Measurements from ENCODE around the gene GPATCH8. TPM values are rescaled to one million over a fixed set of nuclear protein-coding genes. Genes with fewer than 3 reads are reported as not detected.
A peak's percentile ranks its signal among the peaks of the same experiment; 100 is the strongest.

GPATCH8 gene
- total RNA-seq, 1 donor from 2014 or later = 51.5 TPM

DNA sequence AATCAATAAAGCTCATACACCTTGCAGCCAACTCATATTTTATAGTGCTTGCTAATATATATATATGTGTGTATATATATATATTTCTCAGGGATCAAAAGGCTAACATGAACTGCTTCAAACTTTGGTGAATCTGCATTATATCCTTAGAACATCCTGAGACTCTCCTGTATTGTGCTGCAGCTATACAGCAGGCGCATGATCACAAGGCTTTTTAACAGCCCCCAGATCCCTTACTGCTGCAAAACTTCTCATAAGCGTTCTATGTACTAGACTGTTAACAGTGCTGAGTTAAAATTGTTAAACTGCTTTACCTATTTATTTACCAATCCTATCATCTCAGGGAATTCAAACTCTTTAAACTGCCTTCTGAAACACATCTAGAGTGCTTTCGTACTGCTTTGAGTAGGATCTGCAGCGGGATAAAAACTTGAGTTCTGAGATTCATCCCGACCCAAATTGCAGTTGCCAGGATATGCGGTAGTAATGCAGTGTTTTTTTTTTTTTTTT, 1.3 kb downstream of the GPATCH8 start:
- DNase-seq (ENCODE audit: extremely low spot score, unreplicated experiment) = no peak
- Mint-ChIP-seq H3K9me3 (no peaks in the 10 kb centered on the region), H3K4me1 (ENCODE audit: unreplicated experiment) (peaks cover 30% of the 10 kb centered on the region), H3K36me3 (peaks cover 4% of the 10 kb centered on the region), H3K4me3 (peak overlapping the region; percentile 98), H3K27ac (peak overlapping the region; percentile 98), H3K27me3 (peaks cover 6% of the 10 kb centered on the region)
- TF ChIP-seq, protein P1, sequence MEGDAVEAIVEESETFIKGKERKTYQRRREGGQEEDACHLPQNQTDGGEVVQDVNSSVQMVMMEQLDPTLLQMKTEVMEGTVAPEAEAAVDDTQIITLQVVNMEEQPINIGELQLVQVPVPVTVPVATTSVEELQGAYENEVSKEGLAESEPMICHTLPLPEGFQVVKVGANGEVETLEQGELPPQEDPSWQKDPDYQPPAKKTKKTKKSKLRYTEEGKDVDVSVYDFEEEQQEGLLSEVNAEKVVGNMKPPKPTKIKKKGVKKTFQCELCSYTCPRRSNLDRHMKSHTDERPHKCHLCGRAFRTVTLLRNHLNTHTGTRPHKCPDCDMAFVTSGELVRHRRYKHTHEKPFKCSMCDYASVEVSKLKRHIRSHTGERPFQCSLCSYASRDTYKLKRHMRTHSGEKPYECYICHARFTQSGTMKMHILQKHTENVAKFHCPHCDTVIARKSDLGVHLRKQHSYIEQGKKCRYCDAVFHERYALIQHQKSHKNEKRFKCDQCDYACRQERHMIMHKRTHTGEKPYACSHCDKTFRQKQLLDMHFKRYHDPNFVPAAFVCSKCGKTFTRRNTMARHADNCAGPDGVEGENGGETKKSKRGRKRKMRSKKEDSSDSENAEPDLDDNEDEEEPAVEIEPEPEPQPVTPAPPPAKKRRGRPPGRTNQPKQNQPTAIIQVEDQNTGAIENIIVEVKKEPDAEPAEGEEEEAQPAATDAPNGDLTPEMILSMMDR (conservative IDR thresholded peaks at IDR 0.05) = no peak

DNA sequence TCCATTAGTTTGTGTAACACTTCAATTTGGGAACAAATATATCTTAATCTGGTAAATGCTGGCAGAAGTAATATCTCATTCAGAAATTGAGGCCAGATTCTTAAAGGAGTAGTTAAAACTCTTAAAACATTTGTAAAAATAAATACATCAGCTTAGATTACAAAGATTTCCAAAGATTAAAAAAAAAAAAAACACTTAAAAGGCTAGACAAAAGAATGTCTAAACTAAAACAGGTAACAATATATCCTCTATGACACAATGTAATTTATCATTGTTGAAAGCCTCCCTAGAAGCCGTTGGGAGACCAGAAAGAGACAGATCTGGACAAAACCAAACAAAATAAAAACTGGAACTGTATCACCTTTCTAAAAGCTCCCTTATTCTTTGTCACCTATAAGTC, 3.5 kb downstream of the GPATCH8 start:
- peaks cover 37% of the 10 kb centered on the region for H3K4me1 Mint-ChIP-seq (ENCODE audit: unreplicated experiment)
- no peaks in the 10 kb centered on the region for H3K27me3 Mint-ChIP-seq
- DNase-seq (ENCODE audit: extremely low spot score, unreplicated experiment) = no peak
- TF ChIP-seq, protein P1 (conservative IDR thresholded peaks at IDR 0.05) = no peak
- H3K27ac Mint-ChIP-seq = no peak overlapping the region
- H3K4me3 Mint-ChIP-seq = peak overlapping the region; percentile 66
- peaks cover 4% of the 10 kb centered on the region for H3K36me3 Mint-ChIP-seq
- H3K9me3 Mint-ChIP-seq = no peaks in the 10 kb centered on the region

DNA sequence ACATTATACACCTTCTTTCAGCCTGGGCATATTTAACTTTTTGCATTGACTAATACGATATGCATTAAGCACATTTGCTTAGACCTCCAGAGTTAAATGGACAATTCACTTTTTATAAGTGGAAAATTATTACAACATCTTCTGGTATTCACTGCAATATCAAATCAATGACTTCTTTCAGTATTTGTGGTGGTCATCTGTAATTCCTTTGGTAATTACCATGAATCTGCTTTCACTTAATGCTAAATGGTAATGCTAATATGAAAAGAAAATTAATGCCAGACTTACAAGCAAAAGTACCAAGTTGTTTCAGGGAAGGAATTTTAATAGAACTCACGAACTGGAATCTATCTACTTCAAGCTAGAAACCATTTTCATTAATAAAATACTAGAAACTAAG, 6.4 kb downstream of the GPATCH8 start:
- Mint-ChIP-seq H3K36me3 (peaks cover 14% of the 10 kb centered on the region), H3K27me3 (no peaks in the 10 kb centered on the region), H3K27ac (no peak overlapping the region), H3K9me3 (no peaks in the 10 kb centered on the region), H3K4me3 (no peak overlapping the region), H3K4me1 (ENCODE audit: unreplicated experiment) (peaks cover 41% of the 10 kb centered on the region)
- no peak for DNase-seq (ENCODE audit: extremely low spot score, unreplicated experiment)
- TF ChIP-seq, protein P1 (conservative IDR thresholded peaks at IDR 0.05) = no peak

GRCh38 chr17:44493339-44493738, 9.9 kb downstream of the GPATCH8 start:
- H3K27ac Mint-ChIP-seq = no peak overlapping the region
- no peak overlapping the region for H3K4me3 Mint-ChIP-seq
- TF ChIP-seq, protein P1 (conservative IDR thresholded peaks at IDR 0.05) = no peak
- peaks cover 26% of the 10 kb centered on the region for H3K36me3 Mint-ChIP-seq
- no peaks in the 10 kb centered on the region for H3K27me3 Mint-ChIP-seq
- peaks cover 22% of the 10 kb centered on the region for H3K4me1 Mint-ChIP-seq (ENCODE audit: unreplicated experiment)
- no peak for DNase-seq (ENCODE audit: extremely low spot score, unreplicated experiment)
- no peaks in the 10 kb centered on the region for H3K9me3 Mint-ChIP-seq

DNA sequence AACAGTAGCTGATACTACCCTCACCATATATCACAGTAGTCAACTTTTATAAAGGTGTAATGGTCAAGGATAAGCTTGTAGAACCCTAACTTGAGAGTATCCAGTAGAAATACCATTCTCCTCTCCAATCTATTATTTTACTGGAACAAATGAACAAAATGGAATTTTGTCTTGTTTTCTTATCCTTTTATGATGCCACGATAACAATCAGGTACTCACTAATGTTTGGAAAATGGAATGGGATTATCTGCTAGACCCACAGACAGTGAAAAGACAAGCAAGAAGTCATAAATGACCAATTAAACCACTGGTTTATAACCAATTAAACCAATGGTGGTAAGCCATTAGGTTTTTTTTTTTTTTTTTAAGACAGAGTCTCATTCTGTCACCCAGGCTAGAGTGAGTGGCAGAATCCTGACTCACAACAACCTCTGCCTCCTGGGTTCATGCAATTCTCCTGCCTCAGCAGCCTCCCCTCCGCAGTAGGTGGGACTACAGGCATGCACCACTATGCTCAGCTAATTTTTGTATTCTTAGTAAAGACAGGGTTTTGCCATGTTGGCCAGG, 10.4 kb downstream of the GPATCH8 start:
- H3K4me3 Mint-ChIP-seq = no peak overlapping the region
- DNase-seq (ENCODE audit: extremely low spot score, unreplicated experiment) = no peak
- H3K27ac Mint-ChIP-seq = no peak overlapping the region
- H3K9me3 Mint-ChIP-seq = no peaks in the 10 kb centered on the region
- no peaks in the 10 kb centered on the region for H3K27me3 Mint-ChIP-seq
- H3K4me1 Mint-ChIP-seq (ENCODE audit: unreplicated experiment) = peaks cover 20% of the 10 kb centered on the region
- peaks cover 25% of the 10 kb centered on the region for H3K36me3 Mint-ChIP-seq
- TF ChIP-seq, protein P1 (conservative IDR thresholded peaks at IDR 0.05) = no peak
